Tibial nerve (tissue), 3 donors: ENCODE measurements around the gene LYRM9.

ENCODE experiments used
- CTCF ChIP-seq, 5 experiments: fragments of 200-600 bp in 3 of 5; fragments of 450-650 bp in 2 of 5; sonication (generic) in 3 of 5; IDR thresholded peaks; one replicate each; pipeline ENCODE4 v1.5.1; 2016 to 2019; ENCODE audit warnings: antibody characterized with exemption in 5 of 5, mild to moderate bottlenecking in 3 of 5, moderate library complexity in 2 of 5
- POLR2A ChIP-seq, 2 donors: fragments of 450-650 bp; IDR thresholded peaks; one replicate each; pipeline ENCODE4 v1.6.1; 2017; ENCODE audit warnings: antibody characterized with exemption in 2 of 2, mild to moderate bottlenecking in 2 of 2, moderate library complexity in 2 of 2

- TF ChIP-seq CTCF (IDR thresholded peaks at IDR 0.05) (no peak), POLR2A (IDR thresholded peaks at IDR 0.05) (no peak)
Measured at GRCh38 chr17:27938864-27939263, 45.7 kb upstream of the LYRM9 start.
